Astrocyte of the spinal cord (primary cell): ENCODE results near the gene CC2D2A.
"Not testable (repeated sequence)": the region's sequence is repeated elsewhere in the genome, so short reads cannot be mapped to it uniquely, and the experiment has no call there.

ENCODE experiments used
- DNase-seq: peaks from one replicate; pipeline ENCODE4 v3.0.0; 2011; ENCODE audit warnings: low read depth, low spot score
- H3K4me3 ChIP-seq: 2 replicates; pipeline ENCODE4 v1.5.1; 2011; ENCODE audit warnings: low read depth, mild to moderate bottlenecking, low read length, moderate library complexity
- in situ Hi-C: cut with HindIII; loops from 2 replicates; pipeline ENCODE4 v1.10.0; 2017; ENCODE audit warnings: low sequenced_read_pairs
- TF ChIP-seq, protein P1 (sequence below): IDR thresholded peaks from 2 replicates; pipeline ENCODE4 v1.5.1; 2012; ENCODE audit warnings: low read depth, mild to moderate bottlenecking, low read length, inconsistent platforms

The CC2D2A gene

DNA sequence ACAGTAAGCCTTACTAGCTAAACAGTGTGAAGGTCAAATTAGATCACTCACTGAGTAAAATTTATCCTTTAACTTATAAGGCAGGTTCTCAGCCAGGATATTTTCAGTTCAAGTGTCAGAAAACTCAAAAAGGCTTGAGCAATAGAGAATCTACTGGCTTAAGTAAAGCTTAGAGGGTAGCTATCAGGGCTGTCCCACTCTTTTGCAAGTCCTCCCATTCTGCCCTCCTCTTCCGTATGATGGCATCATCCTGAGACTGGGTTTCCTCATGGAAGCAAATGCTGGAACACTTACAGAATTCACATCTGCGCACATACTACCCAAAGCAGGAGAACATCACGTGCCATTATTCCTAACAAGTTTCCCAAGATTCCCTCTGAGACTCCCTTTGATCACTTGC is 130.5 kb downstream of the CC2D2A start:
- in situ Hi-C loops = no loop called here
- no peak for DNase-seq

DNA sequence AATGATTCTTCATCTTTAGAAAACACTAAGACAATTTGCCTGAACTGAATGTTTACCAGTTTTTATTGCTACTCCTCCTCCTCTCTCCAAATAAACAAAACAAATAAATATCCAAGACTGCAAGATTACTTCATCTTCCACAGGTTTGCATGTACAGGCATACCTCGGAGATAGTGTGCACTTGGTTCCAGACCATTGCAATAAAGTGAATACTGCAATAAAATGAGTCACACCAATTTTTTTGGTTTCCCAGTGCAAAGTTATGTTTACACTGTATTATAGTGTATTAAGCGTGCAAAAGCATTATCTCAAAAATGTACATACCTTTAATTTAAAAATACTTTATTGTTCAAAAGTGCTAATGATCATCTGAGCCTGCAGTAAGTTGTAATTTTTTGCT is 132.2 kb downstream of the CC2D2A start:
- in situ Hi-C loops = no loop called here
- H3K4me3 ChIP-seq = no peak overlapping the region
- TF ChIP-seq, protein P1, sequence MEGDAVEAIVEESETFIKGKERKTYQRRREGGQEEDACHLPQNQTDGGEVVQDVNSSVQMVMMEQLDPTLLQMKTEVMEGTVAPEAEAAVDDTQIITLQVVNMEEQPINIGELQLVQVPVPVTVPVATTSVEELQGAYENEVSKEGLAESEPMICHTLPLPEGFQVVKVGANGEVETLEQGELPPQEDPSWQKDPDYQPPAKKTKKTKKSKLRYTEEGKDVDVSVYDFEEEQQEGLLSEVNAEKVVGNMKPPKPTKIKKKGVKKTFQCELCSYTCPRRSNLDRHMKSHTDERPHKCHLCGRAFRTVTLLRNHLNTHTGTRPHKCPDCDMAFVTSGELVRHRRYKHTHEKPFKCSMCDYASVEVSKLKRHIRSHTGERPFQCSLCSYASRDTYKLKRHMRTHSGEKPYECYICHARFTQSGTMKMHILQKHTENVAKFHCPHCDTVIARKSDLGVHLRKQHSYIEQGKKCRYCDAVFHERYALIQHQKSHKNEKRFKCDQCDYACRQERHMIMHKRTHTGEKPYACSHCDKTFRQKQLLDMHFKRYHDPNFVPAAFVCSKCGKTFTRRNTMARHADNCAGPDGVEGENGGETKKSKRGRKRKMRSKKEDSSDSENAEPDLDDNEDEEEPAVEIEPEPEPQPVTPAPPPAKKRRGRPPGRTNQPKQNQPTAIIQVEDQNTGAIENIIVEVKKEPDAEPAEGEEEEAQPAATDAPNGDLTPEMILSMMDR = no peak
- DNase-seq = no peak

More for the DNA sequence above, 130.5 kb downstream of the CC2D2A start:
- no peak overlapping the region for H3K4me3 ChIP-seq
- TF ChIP-seq, protein P1 = no peak

DNA sequence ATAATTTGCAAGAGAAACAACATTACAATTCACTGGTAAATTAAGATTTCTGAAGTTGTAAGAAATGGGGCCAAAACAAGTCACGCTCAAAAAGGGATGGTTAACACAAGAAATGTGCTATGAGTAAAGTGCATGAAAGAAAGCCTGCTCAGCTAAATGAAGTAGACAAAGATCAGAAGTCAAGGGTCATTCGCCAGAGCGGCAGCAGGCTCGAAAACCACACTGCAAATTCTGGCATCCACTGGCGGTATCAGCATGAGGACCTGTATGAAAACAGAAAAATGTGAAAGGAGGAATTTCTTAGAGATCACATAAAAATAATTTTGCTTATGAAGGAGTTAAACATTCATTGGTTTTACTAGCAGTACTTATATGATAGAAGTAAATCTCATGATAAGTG is 135.9 kb downstream of the CC2D2A start:
- TF ChIP-seq, protein P1 = no peak
- H3K4me3 ChIP-seq = no peak overlapping the region
- no peak for DNase-seq
- in situ Hi-C loops = no loop called here

DNA sequence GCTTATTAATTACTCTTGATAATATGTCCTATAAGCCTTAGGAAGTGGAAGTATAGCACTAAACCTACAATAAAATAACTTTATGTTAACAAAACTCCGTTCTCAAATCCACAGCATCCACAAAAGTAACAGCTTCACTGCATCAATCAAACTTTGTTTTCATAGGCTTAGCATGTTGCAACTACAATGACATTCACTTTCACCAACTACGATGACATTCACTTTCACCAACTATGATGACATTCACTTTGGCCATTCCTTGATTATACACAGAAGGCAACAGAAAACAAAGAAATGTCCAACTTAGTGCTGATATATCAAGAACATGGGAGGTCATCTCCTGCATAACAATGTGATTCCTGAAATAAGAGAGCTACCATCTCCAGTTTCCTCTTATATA is 141.2 kb downstream of the CC2D2A start:
- no peak for DNase-seq

DNA sequence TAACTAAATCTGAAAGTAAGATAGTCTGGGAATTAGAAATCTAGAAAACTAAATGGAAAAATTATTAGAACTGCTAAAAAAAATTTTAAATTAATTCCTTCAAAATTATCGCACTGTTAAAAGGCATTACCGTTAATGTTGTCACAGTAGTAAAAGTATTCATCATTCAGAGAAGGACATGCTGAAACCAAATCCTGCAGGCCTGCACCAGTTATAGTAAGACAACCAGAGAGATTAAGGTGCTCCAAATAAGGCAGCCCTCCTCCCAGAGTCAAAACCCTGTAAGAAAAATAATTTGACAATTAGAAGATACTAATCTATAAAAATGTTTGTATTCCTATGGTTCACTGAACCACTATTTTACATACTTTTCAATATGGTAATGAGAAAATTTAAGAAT is 142.5 kb downstream of the CC2D2A start:
- in situ Hi-C loops = no loop called here
- no peak for DNase-seq
- TF ChIP-seq, protein P1 = no peak
- H3K4me3 ChIP-seq = no peak overlapping the region

More for the DNA sequence above, 141.2 kb downstream of the CC2D2A start:
- TF ChIP-seq, protein P1 = no peak
- H3K4me3 ChIP-seq = no peak overlapping the region
- in situ Hi-C loops = no loop called here

DNA sequence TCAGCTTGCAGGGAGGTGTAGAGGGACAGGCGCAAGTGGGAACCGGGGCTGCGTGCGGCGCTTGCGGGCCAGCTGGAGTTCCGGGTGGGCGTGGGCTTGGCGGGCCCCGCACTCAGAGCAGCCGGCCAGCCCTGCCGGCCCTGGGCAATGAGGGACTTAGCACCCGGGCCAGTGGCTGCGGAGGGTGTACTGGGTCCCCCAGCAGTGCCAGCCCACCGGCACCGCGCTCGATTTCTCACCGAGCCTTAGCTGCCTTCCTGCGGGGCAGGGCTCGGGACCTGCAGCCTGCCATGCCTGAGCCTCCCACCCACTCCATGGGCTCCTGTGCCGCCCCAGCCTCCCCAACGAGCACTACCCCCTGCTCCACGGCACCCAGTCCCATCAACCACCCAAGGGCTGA is 145.2 kb downstream of the CC2D2A start:
- H3K4me3 ChIP-seq, in situ Hi-C loops, DNase-seq: not testable (repeated sequence)

DNA sequence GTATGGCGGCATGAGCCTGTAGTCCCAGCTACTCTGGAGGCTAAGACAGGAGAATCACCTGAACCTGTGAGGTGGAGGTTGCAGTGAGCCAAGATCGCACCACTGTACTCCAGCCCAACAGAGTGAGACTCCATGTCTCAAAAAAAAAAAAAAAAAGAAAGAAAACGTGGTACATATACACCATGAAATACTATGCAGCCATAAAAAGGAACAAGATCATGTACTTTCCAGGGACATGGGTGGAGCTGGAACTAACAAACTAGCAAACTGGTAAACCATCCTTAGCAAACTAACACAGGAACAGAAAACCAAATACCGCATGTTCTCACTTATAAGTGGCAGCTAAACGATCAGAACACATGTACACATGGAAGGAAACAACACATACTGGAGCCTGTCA is 147.7 kb downstream of the CC2D2A start:
- DNase-seq, in situ Hi-C loops, H3K4me3 ChIP-seq: not testable (repeated sequence)

DNA sequence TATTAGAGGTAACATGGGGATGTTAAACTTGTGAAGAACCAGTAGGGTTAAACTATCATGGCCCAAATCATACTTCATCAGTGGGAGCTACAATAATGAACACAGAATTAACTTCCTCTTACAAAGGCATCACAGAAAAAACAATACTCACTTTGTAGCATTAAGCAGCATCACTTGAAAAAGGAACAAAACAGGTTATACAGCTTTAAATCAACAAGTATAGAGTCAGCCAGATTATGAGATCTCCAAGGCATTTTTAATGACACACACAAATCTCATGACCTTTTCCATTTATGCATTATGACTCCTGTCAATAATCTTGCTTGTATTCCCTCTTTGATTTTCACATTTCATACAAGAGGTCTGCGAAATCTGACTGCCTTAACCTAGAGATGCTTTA is 167.1 kb downstream of the CC2D2A start:
- in situ Hi-C loops = no loop called here
- TF ChIP-seq, protein P1 = no peak
- H3K4me3 ChIP-seq = no peak overlapping the region
- no peak for DNase-seq
